Adipocyte (in vitro differentiated cells): ENCODE measurements around the gene TF.
"Not testable (repeated sequence)": the region's sequence is repeated elsewhere in the genome, so short reads cannot be mapped to it uniquely, and the experiment has no call there.

Experiments used
- DNase-seq: peaks from one replicate; pipeline ENCODE4 v3.0.0-alpha.2; 2015; ENCODE audit warnings: low read depth
- H3K27me3 ChIP-seq: replicated peaks from 2 replicates; pipeline ENCODE4 v1.7.0; 2013; ENCODE audit warnings: mild to moderate bottlenecking, low read length, moderate library complexity; ENCODE audit not compliant: control insufficient read depth, insufficient read depth
- H3K36me3 ChIP-seq: 2 replicates; pipeline ENCODE4 v1.7.0; 2013; ENCODE audit warnings: low read length, mild to moderate bottlenecking, moderate library complexity; ENCODE audit not compliant: control insufficient read depth, insufficient read depth, severe bottlenecking
- H3K4me1 ChIP-seq: 2 replicates; pipeline ENCODE4 v1.7.0; 2013; ENCODE audit warnings: mild to moderate bottlenecking, low read length, moderate library complexity; ENCODE audit not compliant: control insufficient read depth, insufficient read depth
- H3K4me3 ChIP-seq: 2 replicates; pipeline ENCODE4 v1.7.0; 2013; ENCODE audit warnings: mild to moderate bottlenecking, low read length, moderate library complexity
- H3K9ac ChIP-seq: 2 replicates; pipeline ENCODE4 v1.7.0; 2013; ENCODE audit warnings: mild to moderate bottlenecking, low read length, moderate library complexity
- H3K9me3 ChIP-seq: 2 replicates; pipeline ENCODE4 v1.7.0; 2013; ENCODE audit warnings: mild to moderate bottlenecking, low read length, moderate library complexity; ENCODE audit not compliant: control insufficient read depth

TF gene

DNA sequence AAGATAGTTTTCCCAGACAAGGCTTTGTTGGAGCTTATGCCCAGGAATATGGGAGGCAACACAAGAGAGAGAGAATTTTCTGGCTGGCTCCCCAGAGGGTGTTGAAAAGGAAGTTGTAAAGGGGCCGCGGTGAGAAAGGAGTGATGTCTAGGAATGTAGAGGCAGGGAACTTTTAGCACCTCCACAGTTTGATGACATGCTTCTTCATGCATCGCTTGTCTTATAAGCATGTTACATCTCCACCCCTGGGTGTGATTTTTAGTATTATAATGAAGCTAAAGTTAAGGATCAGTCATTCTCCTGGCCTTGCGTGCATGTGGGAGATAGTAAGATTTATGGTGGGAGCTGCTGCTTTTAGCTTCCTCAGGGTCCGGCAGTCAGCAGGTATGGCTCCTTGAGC, 32.8 kb upstream of the TF start:
- DNase-seq: no peak
- Histone ChIP-seq H3K9me3 (peaks cover 4% of the 10 kb centered on the region), H3K36me3 (no peaks in the 10 kb centered on the region), H3K9ac (no peak overlapping the region), H3K4me1 (no peaks in the 10 kb centered on the region), H3K4me3 (no peak overlapping the region), H3K27me3 (peaks cover 22% of the 10 kb centered on the region)

DNA sequence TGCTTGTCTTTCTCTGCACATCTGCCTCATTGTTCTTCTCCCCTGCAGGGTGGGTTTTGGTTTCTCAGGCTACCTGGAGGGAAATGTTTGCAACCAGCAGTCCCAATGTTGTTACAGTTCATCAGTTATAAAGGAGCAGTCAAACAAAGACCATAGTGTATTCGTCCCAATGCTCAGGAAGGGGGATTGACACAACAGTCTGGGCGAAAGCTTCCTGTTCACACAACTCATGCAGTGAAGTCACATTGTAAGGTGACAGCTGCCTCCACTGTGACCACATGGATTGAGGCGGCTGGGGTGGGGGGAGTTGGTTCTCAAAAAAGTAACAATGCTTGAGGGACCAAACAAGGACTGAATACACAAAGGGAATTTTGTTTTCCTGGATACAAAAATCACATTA, 28.8 kb upstream of the TF start:
- no peak overlapping the region for H3K9ac ChIP-seq
- H3K27me3 ChIP-seq: peaks cover 3% of the 10 kb centered on the region
- no peak overlapping the region for H3K4me3 ChIP-seq
- H3K4me1 ChIP-seq: no peaks in the 10 kb centered on the region
- no peaks in the 10 kb centered on the region for H3K36me3 ChIP-seq
- H3K9me3 ChIP-seq: peaks cover 37% of the 10 kb centered on the region
- no peak for DNase-seq

DNA sequence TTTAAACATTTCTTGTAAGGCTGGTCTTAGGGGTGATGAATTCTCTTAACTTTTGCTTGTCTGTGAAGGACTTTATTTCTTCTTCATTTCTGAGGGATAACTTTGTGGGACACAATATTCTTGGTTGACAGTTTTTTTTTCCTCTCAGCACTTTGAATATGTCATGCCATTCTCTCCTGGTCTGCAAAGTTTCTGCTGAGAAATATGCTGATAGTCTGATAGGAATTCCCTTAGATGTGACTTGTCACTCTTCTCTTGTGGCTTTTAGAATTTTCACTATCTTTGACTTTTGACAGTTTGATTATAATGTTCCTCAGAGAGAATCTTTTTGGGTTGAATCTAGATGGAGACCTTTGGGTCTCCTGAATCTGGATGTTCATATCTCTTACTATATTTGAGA, 23.3 kb upstream of the TF start:
- Histone ChIP-seq H3K36me3 (no peaks in the 10 kb centered on the region), H3K4me3 (no peak overlapping the region), H3K4me1 (no peaks in the 10 kb centered on the region), H3K27me3 (no peaks in the 10 kb centered on the region), H3K9ac (no peak overlapping the region), H3K9me3 (peaks cover 47% of the 10 kb centered on the region)
- DNase-seq: no peak

DNA sequence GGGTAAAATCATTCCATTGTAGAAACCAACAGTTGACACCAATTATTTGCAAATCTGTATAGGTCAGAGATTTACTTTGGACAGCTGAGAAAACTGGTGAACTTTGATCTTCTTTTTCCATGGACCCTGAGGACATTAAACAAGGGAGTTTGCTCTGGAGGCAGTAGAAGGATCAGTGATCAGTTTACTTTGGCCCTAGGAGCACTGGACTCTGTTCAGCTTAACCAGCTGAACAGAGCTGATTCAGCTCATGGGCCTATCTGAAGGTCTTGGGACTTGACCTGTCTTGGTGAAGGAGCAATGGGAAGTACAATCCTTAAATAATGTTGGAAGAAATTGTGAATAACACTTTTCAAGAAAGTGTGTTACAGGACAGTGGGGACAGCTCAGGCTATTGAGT, 15.2 kb upstream of the TF start:
- no peak overlapping the region for H3K9ac ChIP-seq
- peaks cover 8% of the 10 kb centered on the region for H3K27me3 ChIP-seq
- H3K36me3 ChIP-seq: no peaks in the 10 kb centered on the region
- no peak for DNase-seq
- no peaks in the 10 kb centered on the region for H3K4me1 ChIP-seq
- peaks cover 5% of the 10 kb centered on the region for H3K9me3 ChIP-seq
- H3K4me3 ChIP-seq: no peak overlapping the region

DNA sequence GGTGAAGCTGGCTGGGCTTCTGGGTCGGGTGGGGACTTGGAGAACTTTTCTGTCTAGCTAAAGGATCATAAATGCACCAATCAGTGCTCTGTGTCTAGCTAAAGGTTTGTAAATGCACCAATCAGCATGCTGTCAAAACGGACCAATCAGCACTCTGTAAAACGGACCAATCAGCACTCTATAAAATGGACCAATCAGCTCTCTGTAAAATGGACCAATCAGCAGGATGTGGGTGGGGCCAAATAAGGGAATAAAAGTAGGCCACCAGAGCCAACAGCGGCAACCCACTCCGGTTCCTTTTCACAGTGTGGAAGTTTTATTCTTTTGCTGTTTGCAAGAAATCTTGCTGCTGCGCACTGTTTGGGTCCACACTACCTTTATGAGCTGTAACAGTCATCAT, 14.0 kb upstream of the TF start:
- not testable (repeated sequence) for H3K27me3 ChIP-seq, H3K4me1 ChIP-seq, H3K9ac ChIP-seq, DNase-seq, H3K9me3 ChIP-seq, H3K4me3 ChIP-seq, H3K36me3 ChIP-seq

DNA sequence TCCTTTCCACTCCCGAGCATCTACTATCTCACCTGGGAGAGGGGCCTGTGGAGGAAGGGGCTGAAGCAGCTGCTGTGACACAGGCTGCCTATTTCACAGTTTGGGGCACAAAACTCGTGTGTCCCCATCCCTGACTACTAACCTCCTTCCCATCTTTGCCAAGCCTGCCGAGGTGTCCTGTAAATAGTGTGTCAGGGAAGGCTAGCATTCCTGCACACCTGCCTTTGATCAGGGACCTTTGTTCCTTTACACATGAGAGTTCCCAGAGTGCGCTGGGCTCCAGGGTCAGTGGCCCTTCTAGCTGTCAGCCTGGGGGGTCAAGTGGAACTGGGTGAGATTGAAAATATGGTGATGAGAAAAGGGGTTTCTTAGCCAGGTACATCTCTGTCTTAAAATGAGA, 13.0 kb upstream of the TF start:
- H3K36me3 ChIP-seq: no peaks in the 10 kb centered on the region
- DNase-seq: no peak
- H3K4me3 ChIP-seq: no peak overlapping the region
- peaks cover 8% of the 10 kb centered on the region for H3K27me3 ChIP-seq
- peaks cover 5% of the 10 kb centered on the region for H3K9me3 ChIP-seq
- no peak overlapping the region for H3K9ac ChIP-seq
- no peaks in the 10 kb centered on the region for H3K4me1 ChIP-seq

DNA sequence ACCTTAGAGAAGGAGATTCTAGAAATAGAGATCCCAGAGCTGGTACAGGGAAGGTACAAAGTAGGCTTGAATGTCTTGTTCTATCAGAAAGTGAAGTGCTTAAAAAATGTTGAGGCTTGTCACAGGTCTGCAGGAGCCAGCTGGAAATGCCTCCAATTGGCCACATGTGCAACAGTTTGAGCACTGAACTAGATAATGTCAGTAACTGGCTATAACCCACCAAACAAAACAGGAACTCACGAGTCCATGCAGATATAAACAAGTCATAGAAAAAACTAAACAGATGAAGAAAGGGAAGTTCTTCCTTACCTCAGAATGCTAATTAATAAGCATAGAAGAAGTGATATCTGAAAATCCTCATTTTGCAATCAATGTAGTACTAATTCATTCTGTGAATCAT, 11.9 kb upstream of the TF start:
- H3K36me3 ChIP-seq: no peaks in the 10 kb centered on the region
- no peak for DNase-seq
- H3K27me3 ChIP-seq: peaks cover 8% of the 10 kb centered on the region
- no peaks in the 10 kb centered on the region for H3K4me1 ChIP-seq
- H3K9ac ChIP-seq: no peak overlapping the region
- no peak overlapping the region for H3K4me3 ChIP-seq
- peaks cover 5% of the 10 kb centered on the region for H3K9me3 ChIP-seq

DNA sequence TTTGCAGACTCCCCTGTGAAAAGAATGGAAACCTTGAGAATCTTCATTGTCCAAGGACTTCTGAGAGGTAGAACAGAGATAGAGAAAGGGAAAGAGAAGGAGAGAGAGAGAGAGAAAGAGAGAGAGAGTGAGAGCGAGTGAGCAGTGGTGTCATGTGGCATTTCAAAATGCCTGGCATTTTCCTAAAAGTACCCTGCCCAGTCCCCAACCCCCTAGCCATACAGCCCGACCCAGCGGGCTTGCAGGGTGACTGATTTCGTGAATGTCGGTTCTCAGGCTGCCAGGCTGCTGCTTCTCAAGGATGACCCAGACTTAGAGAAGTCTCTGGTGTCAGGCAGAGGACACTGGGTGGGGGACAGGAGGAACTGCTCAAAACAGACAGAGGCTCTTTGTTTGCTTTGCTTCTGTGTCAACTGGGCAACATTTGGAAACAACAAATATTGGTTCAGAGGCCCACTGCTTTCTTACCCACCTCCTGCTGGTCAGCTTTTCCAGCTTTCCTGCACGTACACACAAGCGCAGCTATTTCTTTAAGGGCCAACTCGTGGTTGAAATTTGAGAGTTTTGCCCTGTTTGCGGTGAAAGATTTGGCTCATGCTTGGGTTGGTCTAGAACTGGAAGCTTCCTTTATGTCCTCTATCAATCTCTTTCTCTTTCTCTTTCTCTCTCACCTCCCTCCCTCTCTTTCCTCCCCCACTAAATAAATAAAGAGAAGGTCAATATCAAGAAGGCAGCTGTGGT, 3.7 kb upstream of the TF start:
- Histone ChIP-seq H3K4me3 (no peak overlapping the region), H3K27me3 (peaks cover 42% of the 10 kb centered on the region), H3K4me1 (peaks cover 5% of the 10 kb centered on the region), H3K9me3 (peaks cover 3% of the 10 kb centered on the region), H3K9ac (no peak overlapping the region), H3K36me3 (no peaks in the 10 kb centered on the region)
- DNase-seq: peak; percentile 67

DNA sequence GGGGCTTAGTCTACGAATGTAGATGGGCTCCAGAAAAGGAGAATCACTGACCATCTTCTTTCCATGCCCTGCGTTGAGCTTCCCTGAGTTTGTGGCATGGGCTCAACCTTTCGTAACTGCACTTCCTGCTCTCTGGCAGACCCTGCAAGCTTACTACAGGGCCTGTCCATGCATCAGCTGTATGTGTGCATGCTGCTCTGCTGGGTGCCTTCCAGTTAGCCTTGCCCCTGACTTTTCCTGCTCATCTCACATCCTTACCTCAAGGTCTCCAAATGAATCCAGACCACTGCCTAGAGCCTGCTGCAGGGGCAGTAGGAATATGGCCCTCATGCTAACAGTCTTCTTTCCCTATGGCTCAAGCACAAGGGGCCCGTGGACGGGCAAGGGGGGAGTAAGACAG, 2.0 kb upstream of the TF start:
- DNase-seq: no peak
- Histone ChIP-seq H3K9me3 (peaks cover 3% of the 10 kb centered on the region), H3K9ac (no peak overlapping the region), H3K27me3 (peaks cover 48% of the 10 kb centered on the region), H3K36me3 (no peaks in the 10 kb centered on the region), H3K4me1 (peaks cover 5% of the 10 kb centered on the region), H3K4me3 (no peak overlapping the region)

DNA sequence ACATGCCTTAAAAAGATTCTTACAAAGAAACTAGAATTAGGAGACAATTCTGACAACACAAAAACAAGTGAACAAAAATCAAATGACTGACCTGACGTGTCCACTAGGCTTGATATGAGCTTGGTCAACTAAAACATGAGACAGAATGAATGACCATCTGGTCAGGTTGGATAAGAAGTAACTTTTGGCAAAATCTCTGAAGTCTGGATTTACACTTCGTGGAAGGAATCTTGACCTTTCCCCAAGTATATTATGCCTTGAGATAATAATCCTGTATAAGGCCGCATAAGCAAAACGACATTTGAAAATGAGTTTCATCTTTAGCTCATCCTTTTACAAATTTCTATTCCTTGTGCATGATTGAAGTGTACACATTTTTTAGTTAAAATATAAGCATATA, 1.1 kb upstream of the TF start:
- H3K4me1 ChIP-seq: peaks cover 5% of the 10 kb centered on the region

DNA sequence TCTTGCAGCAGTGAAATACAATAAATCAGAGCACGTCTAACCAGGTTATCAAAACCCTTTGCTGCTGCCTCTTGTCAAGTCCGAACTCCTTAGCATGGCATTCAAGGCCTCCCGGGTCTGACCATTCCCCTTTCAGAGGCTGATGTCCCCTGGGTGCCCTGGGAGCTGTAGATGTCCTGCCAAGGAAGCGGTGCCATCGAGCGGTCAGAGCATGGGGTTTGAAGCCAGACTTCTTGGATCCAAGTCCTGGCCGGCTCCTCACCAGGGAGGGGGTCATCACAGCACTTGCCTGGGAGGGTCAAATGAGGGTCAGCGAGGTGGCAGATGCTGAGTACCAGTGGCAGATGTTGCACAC, 496 bp downstream of the TF start:
- peaks cover 3% of the 10 kb centered on the region for H3K9me3 ChIP-seq
- peak overlapping the region; percentile 51 for H3K4me3 ChIP-seq
- peaks cover 5% of the 10 kb centered on the region for H3K4me1 ChIP-seq
- DNase-seq: no peak
- peaks cover 48% of the 10 kb centered on the region for H3K27me3 ChIP-seq
- H3K9ac ChIP-seq: no peak overlapping the region
- no peaks in the 10 kb centered on the region for H3K36me3 ChIP-seq

More for the DNA sequence above, 1.1 kb upstream of the TF start:
- Histone ChIP-seq H3K4me3 (no peak overlapping the region), H3K9me3 (peaks cover 3% of the 10 kb centered on the region), H3K9ac (no peak overlapping the region), H3K36me3 (no peaks in the 10 kb centered on the region), H3K27me3 (peaks cover 48% of the 10 kb centered on the region)
- no peak for DNase-seq

DNA sequence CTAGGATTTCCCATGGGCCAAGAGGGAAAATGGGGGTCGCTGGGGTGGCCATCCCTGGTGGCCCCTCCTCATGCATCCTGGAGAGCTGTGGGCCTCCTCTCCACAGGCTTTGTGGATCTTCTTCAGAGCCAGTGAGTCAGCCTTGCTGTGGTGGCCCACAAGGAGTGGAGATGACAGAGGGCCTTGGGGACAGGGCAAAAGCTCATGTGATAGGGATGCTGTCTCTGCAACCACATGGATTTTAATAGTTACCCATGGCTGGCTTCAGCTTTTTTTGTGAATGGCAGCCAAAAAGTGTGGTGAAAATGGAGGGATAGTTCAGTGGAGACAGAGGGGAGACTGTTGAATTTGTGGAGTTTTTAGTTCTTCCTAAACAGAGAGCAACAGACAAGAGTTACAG, 1.2 kb downstream of the TF start:
- no peaks in the 10 kb centered on the region for H3K36me3 ChIP-seq
- H3K27me3 ChIP-seq: peaks cover 48% of the 10 kb centered on the region
- H3K9me3 ChIP-seq: peaks cover 3% of the 10 kb centered on the region
- DNase-seq: no peak
- H3K4me3 ChIP-seq: peak overlapping the region; percentile 51
- peaks cover 5% of the 10 kb centered on the region for H3K4me1 ChIP-seq
- no peak overlapping the region for H3K9ac ChIP-seq
